GM21526 (cell line): ENCODE data around the gene PLP2.

Experiments used
- ATAC-seq: cut with Tn5 transposase; IDR thresholded peaks from one replicate; pipeline ENCODE4 v1.9.1; 2021; ENCODE audit warnings: moderate library complexity; ENCODE audit not compliant: unreplicated experiment, low FRiP score

The PLP2 gene

GRCh38 chrX:49186125-49187027 is 14.7 kb downstream of the PLP2 start, which contains the start of gene PRICKLE3:
Gene PRICKLE3 (minus strand): TSS chrX:49186373. CDS start chrX:49186297, 76 bp downstream.
- no peak for ATAC-seq

GRCh38 chrX:49187028-49187394 is 15.3 kb downstream of the PLP2 start:
- no peak for ATAC-seq

GRCh38 chrX:49187526-49187925 is 15.8 kb downstream of the PLP2 start:
- no peak for ATAC-seq

- no peak for ATAC-seq
Measured at GRCh38 chrX:49188468-49189076, 16.9 kb downstream of the PLP2 start.

GRCh38 chrX:49189606-49190005 is 17.9 kb downstream of the PLP2 start:
- ATAC-seq = no peak

- ATAC-seq = peak; percentile 86
Measured at GRCh38 chrX:49190821-49191573, 19.3 kb downstream of the PLP2 start.

- no peak for ATAC-seq
Measured at GRCh38 chrX:49191574-49192011, 19.9 kb downstream of the PLP2 start.

- ATAC-seq = no peak
Measured at GRCh38 chrX:49192722-49193328, 21.1 kb downstream of the PLP2 start.

GRCh38 chrX:49193542-49193964 is 21.9 kb downstream of the PLP2 start:
- ATAC-seq = no peak

- no peak for ATAC-seq
Measured at GRCh38 chrX:49197543-49198087, 25.9 kb downstream of the PLP2 start.

GRCh38 chrX:49198540-49199314 is 27.0 kb downstream of the PLP2 start:
- ATAC-seq = no peak

GRCh38 chrX:49199315-49199595 is 27.6 kb downstream of the PLP2 start:
- ATAC-seq = no peak

- ATAC-seq = peak; percentile 91
Measured at GRCh38 chrX:49199906-49200771, 28.4 kb downstream of the PLP2 start, which contains the start of gene SYP. Gene SYP (minus strand): TSS chrX:49200193. CDS start chrX:49200186, 7 bp downstream.

GRCh38 chrX:49202022-49202421 is 30.3 kb downstream of the PLP2 start:
- ATAC-seq = no peak

- no peak for ATAC-seq
Measured at GRCh38 chrX:49203536-49203935, 31.8 kb downstream of the PLP2 start.

GRCh38 chrX:49204017-49204416 is 32.3 kb downstream of the PLP2 start:
- no peak for ATAC-seq

GRCh38 chrX:49204709-49205108 is 33.0 kb downstream of the PLP2 start:
- no peak for ATAC-seq

- ATAC-seq = no peak
Measured at GRCh38 chrX:49205443-49205842, 33.7 kb downstream of the PLP2 start.

GRCh38 chrX:49206543-49206942 is 34.8 kb downstream of the PLP2 start:
- ATAC-seq = no peak
